Ishikawa (cell line): ENCODE data around the gene IMMP2L.

Experiments used
- CEBPB ChIP-seq: IDR thresholded peaks from 2 replicates; pipeline ENCODE4 v1.6.1; 2012
- CREB1 ChIP-seq: IDR thresholded peaks from 2 replicates; pipeline ENCODE4 v1.6.1; 2012; ENCODE audit warnings: low read depth
- EGR1 ChIP-seq: IDR thresholded peaks from 2 replicates; pipeline ENCODE4 v1.6.1; 2012
- EP300 ChIP-seq: IDR thresholded peaks from 2 replicates; pipeline ENCODE4 v1.6.1; 2012; ENCODE audit warnings: borderline replicate concordance
- FOXM1 ChIP-seq: IDR thresholded peaks from 2 replicates; pipeline ENCODE4 v1.6.1; 2012; ENCODE audit warnings: low read depth, borderline replicate concordance
- MAX ChIP-seq: IDR thresholded peaks from 2 replicates; pipeline ENCODE4 v1.6.1; 2012
- NFIC ChIP-seq: IDR thresholded peaks from 2 replicates; pipeline ENCODE4 v1.6.1; 2012
- RAD21 ChIP-seq: IDR thresholded peaks from 2 replicates; pipeline ENCODE4 v1.6.1; 2012; ENCODE audit warnings: low read depth
- TAF1 ChIP-seq: IDR thresholded peaks from 2 replicates; pipeline ENCODE4 v1.6.1; 2012; ENCODE audit warnings: low read depth, mild to moderate bottlenecking
- TCF12 ChIP-seq: IDR thresholded peaks from 2 replicates; pipeline ENCODE4 v1.6.1; 2012; ENCODE audit warnings: low read depth
- TEAD4 ChIP-seq: IDR thresholded peaks from 2 replicates; pipeline ENCODE4 v1.6.1; 2012
- USF1 ChIP-seq: IDR thresholded peaks from 2 replicates; pipeline ENCODE4 v1.6.1; 2012
- YY1 ChIP-seq: IDR thresholded peaks from 2 replicates; pipeline ENCODE4 v1.6.1; 2012; ENCODE audit warnings: low read depth
- ZBTB7A ChIP-seq: IDR thresholded peaks from 2 replicates; pipeline ENCODE4 v1.6.1; 2012; ENCODE audit warnings: low read depth
- TF ChIP-seq, protein P1 (sequence below): IDR thresholded peaks from 2 replicates; pipeline ENCODE4 v1.6.1; 2012; ENCODE audit warnings: low read depth, mild to moderate bottlenecking

IMMP2L gene

DNA sequence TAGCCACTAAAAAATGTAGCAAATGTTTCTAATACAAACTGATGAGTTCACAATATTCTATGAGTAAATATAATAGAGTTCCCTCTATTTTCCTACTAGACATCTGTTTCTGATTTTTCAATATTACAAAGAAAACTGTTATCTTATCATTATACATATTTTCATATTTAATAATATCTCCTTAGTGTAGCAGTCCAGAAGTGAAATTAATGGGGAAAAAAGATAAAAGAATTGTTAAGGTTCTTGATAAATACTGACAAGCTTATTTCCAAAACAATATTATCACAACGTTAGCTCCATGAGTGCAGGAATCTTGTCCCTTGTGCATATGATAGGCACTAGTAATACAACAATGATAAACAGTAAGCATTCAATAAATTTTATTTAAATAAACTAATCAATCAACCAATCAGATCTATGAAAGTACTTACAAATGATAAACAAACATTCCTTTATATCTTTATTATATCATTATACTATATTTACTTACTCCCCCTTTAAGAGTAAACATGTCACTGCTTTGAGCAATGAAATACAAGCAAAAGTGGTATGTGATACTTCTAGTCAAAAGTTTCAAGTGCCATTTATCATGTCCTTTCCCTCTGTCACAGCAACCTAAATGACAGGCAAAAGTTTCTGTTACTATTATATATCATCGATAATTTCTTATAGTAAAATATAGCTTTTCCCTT is 103.1 kb downstream of the IMMP2L start:
- TF ChIP-seq MAX: no peak
- TF ChIP-seq, protein P1, sequence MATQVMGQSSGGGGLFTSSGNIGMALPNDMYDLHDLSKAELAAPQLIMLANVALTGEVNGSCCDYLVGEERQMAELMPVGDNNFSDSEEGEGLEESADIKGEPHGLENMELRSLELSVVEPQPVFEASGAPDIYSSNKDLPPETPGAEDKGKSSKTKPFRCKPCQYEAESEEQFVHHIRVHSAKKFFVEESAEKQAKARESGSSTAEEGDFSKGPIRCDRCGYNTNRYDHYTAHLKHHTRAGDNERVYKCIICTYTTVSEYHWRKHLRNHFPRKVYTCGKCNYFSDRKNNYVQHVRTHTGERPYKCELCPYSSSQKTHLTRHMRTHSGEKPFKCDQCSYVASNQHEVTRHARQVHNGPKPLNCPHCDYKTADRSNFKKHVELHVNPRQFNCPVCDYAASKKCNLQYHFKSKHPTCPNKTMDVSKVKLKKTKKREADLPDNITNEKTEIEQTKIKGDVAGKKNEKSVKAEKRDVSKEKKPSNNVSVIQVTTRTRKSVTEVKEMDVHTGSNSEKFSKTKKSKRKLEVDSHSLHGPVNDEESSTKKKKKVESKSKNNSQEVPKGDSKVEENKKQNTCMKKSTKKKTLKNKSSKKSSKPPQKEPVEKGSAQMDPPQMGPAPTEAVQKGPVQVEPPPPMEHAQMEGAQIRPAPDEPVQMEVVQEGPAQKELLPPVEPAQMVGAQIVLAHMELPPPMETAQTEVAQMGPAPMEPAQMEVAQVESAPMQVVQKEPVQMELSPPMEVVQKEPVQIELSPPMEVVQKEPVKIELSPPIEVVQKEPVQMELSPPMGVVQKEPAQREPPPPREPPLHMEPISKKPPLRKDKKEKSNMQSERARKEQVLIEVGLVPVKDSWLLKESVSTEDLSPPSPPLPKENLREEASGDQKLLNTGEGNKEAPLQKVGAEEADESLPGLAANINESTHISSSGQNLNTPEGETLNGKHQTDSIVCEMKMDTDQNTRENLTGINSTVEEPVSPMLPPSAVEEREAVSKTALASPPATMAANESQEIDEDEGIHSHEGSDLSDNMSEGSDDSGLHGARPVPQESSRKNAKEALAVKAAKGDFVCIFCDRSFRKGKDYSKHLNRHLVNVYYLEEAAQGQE: no peak
- no peak for TF ChIP-seq CEBPB
- no peak for TF ChIP-seq TCF12
- TF ChIP-seq YY1: no peak
- TF ChIP-seq FOXM1: no peak
- TF ChIP-seq RAD21: no peak
- TF ChIP-seq EGR1: no peak
- TF ChIP-seq NFIC: no peak
- no peak for TF ChIP-seq USF1
- TF ChIP-seq TAF1: no peak
- no peak for TF ChIP-seq TEAD4
- no peak for TF ChIP-seq EP300
- TF ChIP-seq ZBTB7A: no peak
- TF ChIP-seq CREB1: no peak

GRCh38 chr7:111439977-111440376 is 122.3 kb downstream of the IMMP2L start:
- TF ChIP-seq CREB1 (no peak), NFIC (no peak), FOXM1 (no peak), ZBTB7A (no peak), USF1 (no peak), EP300 (no peak), RAD21 (no peak), TCF12 (no peak), TEAD4 (no peak), YY1 (no peak), EGR1 (no peak), MAX (no peak)
- TF ChIP-seq, protein P1: no peak

- TF ChIP-seq FOXM1 (no peak), CREB1 (no peak), NFIC (no peak), RAD21 (no peak)
These were observed 123.7 kb downstream of the IMMP2L start for GRCh38 chr7:111438369-111439289.

DNA sequence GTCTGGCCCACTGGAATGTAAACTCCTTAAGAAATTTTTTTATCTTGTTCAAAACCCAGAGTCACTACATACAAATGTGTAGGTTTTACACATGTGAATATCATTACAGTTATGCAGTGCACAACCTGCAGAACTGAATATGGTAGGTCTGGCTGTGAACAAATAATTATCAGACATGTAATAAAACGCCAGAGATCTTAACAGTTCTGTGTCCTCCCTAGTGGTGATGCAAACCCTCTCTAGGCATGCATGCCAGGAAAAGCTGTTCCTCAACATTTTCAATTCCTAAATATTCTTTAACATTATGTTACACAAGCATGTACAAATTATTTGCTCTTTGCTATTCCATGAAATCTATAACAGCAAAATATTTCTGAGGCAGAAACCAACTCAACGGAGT is 124.6 kb downstream of the IMMP2L start:
- TF ChIP-seq USF1 (no peak), ZBTB7A (no peak), YY1 (no peak), MAX (no peak), NFIC (no peak), EP300 (no peak), EGR1 (no peak), TCF12 (no peak), CREB1 (no peak), TEAD4 (no peak), FOXM1 (no peak), CEBPB (no peak)
- TF ChIP-seq, protein P1: no peak
